Activated CD8-positive, alpha-beta memory T cell treated with anti-CD3 and anti-CD28 coated beads for 36 hours (primary cell): ENCODE results near the gene MTM1. TPM values are rescaled to one million over a fixed set of nuclear protein-coding genes. Genes with fewer than 3 reads are reported as not detected.

Experiments used
- CTCF ChIA-PET: fragments of 350-600 bp; sonication (Branson Sonifier 250); formaldehyde crosslinking; loops from one replicate; lab custom pipeline; 2021; ENCODE audit warnings: antibody characterized with exemption; lab: Charles Lee
- POLR2A ChIA-PET: fragments of 350-600 bp; sonication (Branson Sonifier 250); formaldehyde crosslinking; loops from one replicate; lab custom pipeline; 2021; ENCODE audit warnings: antibody characterized with exemption; lab: Charles Lee
- total RNA-seq, 2 experiments: library from RNA; stranded (reverse); gene quantifications; one replicate each; pipeline ENCODE4 v1.2.3, GENCODE V29; 2021

The MTM1 gene
- total RNA-seq, 2 experiments from 2014 or later, result 15.1 to 18.7 TPM

DNA sequence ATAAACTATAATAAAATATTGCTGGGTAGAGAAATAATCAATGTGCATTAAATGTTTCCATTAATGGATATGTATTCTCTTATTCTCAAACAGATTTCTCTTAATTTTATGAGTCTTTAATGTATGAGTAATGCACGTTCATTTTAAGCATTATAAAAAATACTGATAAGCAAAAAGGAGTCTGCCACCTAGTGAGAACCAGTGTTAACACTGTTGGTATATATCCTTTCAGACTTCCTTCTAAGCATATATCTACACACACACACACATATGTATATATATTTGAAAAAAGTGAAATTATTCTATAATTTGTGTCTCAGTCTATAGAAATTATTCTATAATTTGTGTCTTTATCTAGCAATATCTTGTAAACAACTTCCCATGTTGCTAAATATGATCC lies 74.8 kb downstream of the MTM1 start:
- POLR2A ChIA-PET, result no interaction called here
- CTCF ChIA-PET, result no interaction called here

DNA sequence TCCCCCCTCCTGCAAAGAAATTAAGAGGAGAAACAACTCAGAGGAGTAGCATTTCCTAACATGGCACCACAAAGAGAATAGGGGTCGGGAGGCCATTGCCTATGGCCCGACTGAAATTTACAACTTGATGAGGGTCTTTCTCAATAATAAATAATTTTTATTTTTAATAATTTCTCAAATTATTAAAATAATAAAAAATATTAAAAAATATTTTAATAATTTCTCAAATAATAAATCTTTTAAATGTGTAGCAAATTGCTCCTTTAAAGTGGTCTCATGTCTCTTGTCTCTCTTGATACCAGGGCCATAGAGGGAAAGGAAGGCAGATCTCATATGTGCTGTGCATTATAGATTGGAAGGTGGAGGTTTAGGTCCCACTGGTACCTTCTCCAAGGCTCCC lies 75.5 kb downstream of the MTM1 start:
- ChIA-PET CTCF (no interaction called here), POLR2A (no interaction called here)

DNA sequence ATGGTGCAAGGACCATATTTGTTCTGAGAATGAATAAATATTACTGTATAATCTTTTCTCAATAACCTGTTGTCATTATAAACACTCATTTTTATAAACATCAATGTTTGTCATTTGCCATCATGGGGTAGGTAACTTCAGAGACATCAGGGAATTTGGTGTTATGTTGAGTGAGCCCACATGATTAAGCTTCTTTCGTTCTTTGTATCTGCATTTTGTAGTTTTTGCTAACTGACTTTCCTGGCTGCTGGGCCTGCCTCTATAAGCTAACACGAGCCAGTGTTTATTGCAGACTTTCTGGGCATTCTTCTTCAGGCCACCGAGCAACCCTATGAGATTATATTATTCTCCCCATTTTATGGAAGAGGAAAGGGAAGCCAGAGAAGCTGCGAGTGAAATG lies 76.0 kb downstream of the MTM1 start:
- ChIA-PET CTCF (no interaction called here), POLR2A (no interaction called here)

DNA sequence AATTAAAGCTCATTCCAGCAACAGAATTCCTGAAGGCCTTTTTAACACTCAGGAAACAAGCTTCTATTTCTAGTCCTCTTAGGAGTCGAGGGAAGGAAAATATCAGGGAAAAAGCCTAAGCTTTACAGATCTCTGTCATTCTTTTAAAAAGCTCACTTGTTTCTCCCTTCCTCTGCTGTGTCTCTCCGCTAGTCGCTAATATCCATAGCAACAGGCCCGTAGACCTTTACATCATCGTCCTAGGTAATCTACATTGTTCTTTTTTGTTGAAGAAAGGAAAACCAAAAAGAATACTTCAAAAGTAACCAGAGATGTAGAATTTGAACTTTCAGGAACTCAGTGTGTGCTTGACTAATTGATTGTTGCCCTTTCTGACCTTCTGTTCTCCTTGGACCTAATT lies 78.9 kb downstream of the MTM1 start:
- CTCF ChIA-PET, result no interaction called here

DNA sequence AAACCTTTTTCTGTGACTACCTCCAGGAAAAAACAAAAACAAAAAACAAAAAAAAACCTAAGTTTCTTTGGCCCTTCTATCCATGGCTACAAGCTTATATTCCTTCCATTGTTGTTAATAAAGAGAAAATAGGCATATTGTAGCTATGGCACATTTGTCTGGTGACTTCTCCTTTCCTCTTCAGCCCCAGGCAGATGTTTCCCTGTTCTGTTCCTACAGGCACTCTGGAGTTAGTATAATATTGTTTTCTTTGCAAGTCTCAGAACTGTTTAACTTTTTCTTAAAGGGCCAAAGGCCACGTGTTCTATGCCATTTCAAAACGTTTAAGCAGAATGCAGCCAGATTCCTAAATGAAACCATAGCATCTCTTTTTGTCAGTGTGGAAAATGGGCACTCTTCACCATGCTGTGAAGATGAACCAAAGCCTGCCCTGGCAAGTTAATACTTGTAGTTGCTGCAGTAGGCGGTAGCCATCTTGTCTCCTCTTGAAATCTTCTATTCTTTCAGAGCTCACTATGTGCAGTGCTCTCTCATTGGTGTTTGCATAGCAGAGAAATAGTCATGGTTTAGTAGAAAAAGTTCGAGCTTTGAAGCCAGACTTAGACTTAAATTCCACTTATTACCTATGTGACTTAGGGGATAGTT lies 80.0 kb downstream of the MTM1 start:
- ChIA-PET CTCF (no interaction called here), POLR2A (no interaction called here)

More for the DNA sequence above, 78.9 kb downstream of the MTM1 start:
- POLR2A ChIA-PET, result no interaction called here

DNA sequence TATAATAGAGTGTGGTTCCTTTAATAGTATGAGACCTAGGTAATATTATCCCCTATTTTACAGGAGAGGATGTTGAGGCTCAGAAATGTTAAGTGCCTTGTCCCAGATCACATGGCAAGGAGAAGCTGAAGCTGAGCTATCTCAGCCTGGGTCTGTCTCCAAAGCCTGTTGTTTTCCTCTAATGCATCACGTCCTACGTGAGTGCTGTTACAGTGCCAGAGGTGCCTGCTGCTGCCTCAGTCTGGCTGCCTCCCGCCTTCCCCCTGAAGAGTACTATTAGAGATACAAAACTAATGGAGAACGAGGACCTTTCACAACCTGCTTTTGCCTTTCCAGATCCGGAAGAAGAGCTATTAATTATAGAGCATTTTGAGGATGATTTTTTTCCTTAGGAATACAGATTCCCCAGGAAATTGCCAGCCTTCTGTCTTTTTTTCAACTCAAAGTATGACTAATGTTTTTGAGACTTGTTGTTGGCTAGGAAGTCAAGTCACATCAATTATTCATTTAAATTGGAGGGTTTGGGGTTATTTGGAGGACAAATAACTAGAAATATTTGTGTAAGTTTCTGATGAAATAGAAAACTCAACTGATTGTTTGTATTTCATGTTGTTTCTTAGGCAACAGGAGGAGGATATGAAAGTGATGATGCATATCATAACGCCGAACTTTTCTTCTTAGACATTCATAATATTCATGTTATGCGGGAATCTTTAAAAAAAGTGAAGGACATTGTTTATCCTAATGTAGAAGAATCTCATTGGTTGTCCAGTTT lies 80.9 kb downstream of the MTM1 start:
- CTCF ChIA-PET, result no interaction called here
- POLR2A ChIA-PET, result no interaction called here

DNA sequence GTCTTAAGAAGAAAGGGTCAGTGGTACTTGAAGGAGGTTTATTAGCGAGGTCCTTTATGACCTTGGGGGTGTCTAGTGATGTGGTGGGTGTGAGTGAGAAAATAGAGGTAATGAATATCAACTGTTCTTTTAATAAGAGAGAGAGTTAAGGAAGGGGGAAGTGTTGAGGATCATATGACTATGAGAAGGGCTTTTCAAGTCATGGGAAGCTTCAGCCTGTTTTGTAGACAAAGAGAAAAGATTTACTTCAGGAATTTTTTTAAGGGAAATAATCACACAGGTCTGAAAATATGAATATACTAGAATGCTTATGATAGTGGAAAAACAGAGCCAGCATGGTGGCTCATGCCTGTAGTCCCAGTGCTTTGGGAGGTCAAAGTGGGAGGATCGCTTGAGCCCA lies 83.5 kb downstream of the MTM1 start:
- ChIA-PET POLR2A (no interaction called here), CTCF (no interaction called here)

DNA sequence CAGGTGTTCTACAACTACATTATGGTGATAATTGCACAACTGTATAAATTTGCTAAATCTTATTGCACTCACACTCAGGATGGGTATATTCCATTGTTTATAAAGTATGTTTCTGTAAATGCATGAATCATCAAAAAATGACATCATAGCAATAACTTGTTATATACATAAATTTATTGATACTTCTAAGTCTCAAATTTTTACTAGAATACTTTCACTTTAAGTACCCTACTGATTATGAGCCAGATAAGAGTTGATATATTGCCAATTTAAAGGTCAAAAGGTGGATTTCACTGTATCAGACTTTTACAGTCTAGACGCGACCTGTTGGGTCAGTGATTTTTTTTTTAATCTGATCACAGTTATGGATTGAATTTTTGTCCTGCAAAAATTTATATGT lies 87.4 kb downstream of the MTM1 start:
- CTCF ChIA-PET, result no interaction called here
- POLR2A ChIA-PET, result no interaction called here

DNA sequence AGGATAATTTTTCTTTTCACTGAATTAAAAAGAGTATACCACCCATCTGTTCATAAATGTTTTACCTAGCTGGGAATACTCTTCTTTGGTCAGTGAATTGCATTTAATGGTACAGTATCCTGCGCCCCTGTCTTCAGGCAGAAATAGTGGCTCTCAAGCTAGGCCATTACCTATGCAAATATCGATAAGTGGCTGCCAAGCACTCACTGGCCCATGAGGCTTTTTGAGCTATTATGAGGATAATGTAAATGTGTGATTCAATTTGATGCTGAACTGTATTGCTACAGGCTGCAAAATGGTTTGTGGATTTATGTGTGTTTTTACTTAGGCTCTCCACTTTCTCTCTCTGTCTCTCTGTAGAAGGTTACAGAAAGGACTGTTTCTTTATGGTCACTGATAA lies 94.7 kb downstream of the MTM1 start:
- ChIA-PET CTCF (no interaction called here), POLR2A (no interaction called here)

DNA sequence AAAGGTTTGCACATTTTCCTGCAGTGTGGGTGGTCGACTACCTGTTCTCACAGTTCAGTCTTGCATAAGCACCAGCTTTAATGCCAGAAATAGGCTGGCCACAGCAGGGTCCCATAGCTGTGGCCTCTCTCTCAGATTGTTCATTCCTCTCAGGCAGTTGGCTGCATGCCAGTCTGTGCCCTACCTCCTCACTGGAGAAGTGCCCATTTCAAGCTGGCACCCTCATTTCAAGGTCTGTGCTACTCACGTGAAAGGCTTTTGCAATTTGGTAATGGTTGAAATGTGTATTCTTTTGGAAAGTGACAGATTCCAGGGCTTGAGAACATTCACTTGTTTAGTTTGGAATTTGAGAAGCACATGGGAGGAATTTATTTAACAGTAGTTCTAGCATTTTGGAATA lies 95.9 kb downstream of the MTM1 start:
- ChIA-PET POLR2A (no interaction called here), CTCF (no interaction called here)

DNA sequence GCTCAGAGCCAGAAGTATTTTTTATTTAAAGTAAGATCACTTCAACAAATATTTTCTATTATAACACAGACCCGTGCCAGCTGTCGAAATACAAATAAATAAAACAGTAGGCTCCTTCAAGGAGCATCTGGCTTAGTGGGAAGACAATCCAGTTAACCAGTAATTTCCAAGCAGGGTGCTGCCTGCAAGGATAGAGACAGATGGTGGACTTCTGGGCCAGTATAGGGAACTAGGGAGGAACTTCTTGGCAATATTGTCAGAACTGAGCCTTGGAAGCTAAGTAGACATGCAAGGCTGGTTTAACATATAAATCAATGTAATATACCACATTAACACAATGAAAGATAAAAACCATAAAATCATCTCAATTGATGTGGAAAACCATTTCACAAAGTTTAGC lies 107.8 kb downstream of the MTM1 start:
- CTCF ChIA-PET, result no interaction called here
- POLR2A ChIA-PET, result no interaction called here

DNA sequence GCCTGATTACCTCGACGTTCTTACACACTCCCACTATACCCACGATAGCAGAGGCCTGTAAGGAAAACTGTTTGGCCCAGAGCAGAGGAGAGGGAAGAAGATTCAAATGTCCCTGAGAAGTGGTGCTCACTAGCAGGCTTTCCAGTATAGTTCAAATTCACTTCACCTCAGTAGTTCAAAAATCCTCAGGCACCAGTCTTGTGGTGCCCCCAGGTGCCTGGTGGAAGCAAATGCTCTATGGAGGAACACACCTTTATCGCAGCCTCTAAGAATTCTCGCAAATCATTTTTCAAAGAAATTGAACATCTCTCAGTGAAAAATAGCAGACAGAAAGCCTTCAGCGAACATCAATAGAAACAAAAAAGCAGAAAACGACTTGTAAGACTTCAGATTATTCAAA lies 112.6 kb downstream of the MTM1 start:
- ChIA-PET CTCF (no interaction called here), POLR2A (no interaction called here)

DNA sequence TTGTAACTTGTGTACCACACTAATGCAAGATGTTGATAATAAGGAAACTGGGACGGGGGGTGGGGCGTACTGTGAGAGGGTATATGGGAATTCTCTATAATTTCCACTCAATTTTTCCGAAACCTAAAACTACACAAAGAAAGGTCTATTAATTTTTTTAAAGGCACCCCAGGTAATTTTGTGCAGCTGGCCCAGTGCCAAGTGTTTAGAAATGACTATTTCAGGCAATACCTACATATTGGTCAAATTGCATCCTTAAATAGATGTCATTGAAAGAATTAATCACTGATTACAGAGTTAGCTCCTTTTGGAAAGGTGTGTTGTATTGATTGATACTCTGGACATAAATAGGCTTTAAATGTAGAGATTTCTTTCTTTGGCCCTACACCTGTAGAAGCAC lies 114.7 kb downstream of the MTM1 start:
- POLR2A ChIA-PET, result no interaction called here
- CTCF ChIA-PET, result interaction anchor here (0.7 to 1.8 kb wide), 6 partner anchors 10 to 39 kb away, joined by 3 to 8 read pairs (median 5); partner anchors contain the start of gene MTMR1

DNA sequence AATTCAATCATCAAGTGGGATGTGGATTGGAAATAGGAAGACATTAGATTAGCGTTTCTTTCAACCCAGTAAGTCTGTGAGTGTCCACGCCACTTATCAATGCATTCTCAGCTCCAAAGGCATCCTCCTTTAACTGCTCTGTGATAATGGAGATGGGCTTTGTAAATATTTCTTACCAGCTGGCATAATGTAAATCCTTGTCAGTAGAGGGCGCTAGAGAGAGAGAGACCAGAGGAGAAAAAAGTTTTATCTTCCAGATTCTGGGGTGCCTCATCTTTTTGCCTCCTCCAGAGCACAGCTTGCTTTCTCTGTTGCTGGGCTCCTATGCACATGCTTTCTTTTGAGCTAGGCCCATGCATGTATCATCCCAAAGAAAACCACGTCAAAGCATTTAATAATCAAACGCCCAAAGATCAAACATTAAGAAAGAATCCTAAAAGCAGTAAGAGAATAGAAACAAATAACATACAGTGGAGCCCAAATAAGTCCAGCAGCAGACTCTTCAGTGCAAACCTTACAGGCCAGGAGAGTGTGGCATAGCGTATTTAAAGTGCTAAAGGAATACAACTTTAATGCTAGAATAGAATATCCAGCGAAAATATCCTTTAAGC lies 115.2 kb downstream of the MTM1 start:
- CTCF ChIA-PET, result interaction anchor here (0.7 to 1.8 kb wide), 6 partner anchors 9 to 38 kb away, joined by 3 to 8 read pairs (median 5); partner anchors contain the start of gene MTMR1
- POLR2A ChIA-PET, result no interaction called here

DNA sequence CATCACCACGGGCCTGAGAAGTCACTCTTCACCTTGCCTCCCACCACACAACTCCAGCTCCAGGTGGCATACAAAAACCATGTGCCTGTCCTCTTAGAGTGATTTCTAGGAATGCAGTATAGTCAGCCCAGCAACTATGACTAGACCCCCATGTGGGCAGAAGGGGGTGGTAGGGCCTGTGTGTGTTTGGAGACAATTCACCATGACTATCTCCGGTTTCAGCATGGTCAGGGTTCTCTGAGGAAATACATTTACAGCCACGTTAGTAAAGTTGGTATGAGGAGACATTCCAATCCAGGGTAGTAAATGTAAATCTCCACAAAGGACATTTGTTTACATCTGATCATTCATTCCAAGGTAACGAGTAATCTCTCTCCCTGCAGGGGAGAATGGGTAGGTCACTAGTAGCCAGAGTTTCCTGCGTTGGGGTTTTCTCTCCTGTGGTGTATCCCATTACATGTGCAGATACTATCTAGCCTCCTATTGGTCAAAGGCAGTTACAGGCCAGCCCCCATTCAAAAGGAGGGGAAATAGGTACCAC lies 120.6 kb downstream of the MTM1 start:
- ChIA-PET CTCF (no interaction called here), POLR2A (no interaction called here)

DNA sequence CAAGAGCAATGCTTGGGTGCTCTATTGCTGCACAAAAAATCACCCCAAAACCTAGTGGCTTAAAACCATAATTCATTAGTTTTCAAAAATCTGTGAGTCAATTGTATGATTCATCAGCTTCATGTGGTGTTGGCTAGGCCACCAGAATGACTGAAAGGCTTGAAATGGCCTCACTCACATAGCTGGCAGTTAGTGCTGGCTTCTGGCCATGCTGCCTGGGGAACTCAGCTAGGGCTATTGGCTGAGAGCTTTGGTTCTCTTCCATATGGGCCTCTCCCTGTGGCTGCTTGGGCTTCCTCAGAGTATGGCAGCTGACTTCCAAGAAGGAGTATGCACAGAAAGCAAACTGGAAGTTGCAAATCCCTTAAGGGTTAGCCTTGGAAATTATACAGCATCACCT lies 121.7 kb downstream of the MTM1 start:
- POLR2A ChIA-PET, result no interaction called here

DNA sequence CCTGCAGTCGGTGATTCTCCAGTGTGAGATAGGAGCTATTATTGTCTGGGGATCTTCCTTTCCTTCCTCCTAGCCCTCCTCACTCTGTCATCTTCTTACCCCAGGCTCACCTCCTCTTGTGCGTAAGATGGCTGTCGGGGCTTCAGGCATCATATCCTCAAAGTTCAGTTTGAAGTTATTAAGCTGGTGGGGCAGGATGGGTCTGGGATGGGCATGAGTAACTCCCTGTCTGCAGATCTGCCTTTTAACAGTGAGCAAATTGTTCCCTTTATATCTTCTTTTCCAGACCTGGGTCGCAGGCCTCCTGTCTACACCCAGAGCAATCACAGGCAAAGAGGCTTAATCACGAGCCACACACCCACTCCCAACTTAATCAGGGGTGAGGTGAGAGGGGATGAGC lies 123.9 kb downstream of the MTM1 start:
- ChIA-PET CTCF (interaction anchor here (2.7 kb wide), 1 partner anchor 9 kb away, joined by 8 read pairs; no protein-coding TSS in a partner anchor), POLR2A (interaction anchor here (1.5 kb wide), 2 partner anchors 11 to 12 kb away, joined by 5 to 8 read pairs; no protein-coding TSS in a partner anchor)

More for the DNA sequence above, 121.7 kb downstream of the MTM1 start:
- CTCF ChIA-PET, result no interaction called here

DNA sequence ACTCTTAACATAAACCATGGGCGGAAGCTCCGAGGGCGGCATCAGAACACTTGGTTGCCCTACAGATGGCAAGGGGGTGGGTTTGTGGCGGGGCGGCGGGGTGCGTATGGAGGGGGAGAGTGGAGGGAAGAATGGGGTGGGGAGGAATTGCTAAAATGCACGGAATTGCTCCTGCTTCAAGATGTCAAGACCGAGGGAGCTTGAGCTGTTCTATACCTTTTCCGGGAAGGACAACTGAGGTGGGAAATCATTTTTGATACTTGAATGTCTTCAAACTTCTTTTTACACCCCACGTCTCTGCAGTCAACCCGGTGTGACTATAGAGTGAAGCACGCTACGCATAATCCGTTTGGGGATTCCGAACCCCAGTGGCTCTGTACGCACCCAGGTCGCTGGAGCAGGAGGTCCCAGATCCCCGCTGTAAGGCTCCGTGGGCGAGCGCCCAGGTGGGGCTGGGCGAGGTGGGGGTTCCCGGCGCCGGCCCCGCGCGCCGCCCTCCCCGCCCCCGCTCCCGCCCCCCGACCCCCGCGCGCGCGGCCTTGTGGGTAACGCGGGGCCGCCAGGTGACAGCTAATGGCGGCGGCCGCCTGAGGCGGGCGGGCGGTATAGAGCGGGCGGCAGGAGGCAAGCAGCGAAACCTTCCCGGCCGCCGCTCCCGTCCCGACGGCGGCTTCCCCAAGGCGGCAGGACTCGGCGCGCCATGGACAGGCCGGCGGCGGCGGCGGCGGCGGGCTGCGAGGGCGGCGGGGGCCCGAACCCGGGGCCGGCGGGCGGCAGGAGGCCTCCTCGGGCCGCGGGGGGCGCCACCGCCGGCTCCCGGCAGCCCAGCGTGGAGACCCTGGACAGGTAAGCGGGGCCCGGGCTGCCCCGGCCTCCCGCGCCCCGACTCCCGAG lies 124.7 kb downstream of the MTM1 start, which contains the start of gene MTMR1:
TSS of gene MTMR1 (plus strand) at position 566 of the 894 bp plus-strand sequence. CDS start at position 701, 135 bp downstream.
- ChIA-PET POLR2A (interaction anchor here (1.5 kb wide), 2 partner anchors 10 to 12 kb away, joined by 5 to 8 read pairs; no protein-coding TSS in a partner anchor), CTCF (interaction anchor here (2.6 to 2.7 kb wide), 2 partner anchors 10 to 754 kb away, joined by 5 to 8 read pairs; partner anchors contain the start of gene EOLA2)
